PC-9 (cell line): Measurements from ENCODE around the gene ACTN1. TPM values are rescaled to one million over a fixed set of nuclear protein-coding genes. Genes with fewer than 3 reads are reported as not detected.

Source experiments
- BruUV-seq: library from RNA; stranded (reverse); fragments of 400-500 nt; replicated peaks from 2 replicates; lab custom pipeline; 2021; lab: Mats Ljungman, UMichigan
- CTCF ChIA-PET: fragments of 300-600 bp; sonication (Branson Sonifier 250); formaldehyde crosslinking; loops from one replicate; lab custom pipeline; 2022; ENCODE audit warnings: antibody characterized with exemption; lab: Charles Lee
- POLR2A ChIA-PET: fragments of 300-600 bp; sonication (Branson Sonifier 250); formaldehyde crosslinking; loops from one replicate; lab custom pipeline; 2022; ENCODE audit warnings: antibody characterized with exemption; ENCODE audit not compliant: unreplicated experiment; lab: Charles Lee
- DNase-seq, 2 experiments: peaks; one replicate each; pipeline versions ENCODE4 v3.0.0 to v3.0.0-alpha.2; 2015 to 2022; ENCODE audit warnings: mixed read lengths in 1 of 2
- H2AFZ ChIP-seq: fragments of 200-600 bp; sonication (generic); 2 replicates; pipeline ENCODE4 v1.8.1; 2017; ENCODE audit warnings: antibody characterized with exemption
- H3F3A ChIP-seq: fragments of 200-600 bp; sonication (generic); 2 replicates; pipeline ENCODE4 v1.8.1; 2017; ENCODE audit warnings: antibody characterized with exemption, mild to moderate bottlenecking, low read depth; ENCODE audit not compliant: insufficient read depth
- H3K27ac ChIP-seq: fragments of 200-600 bp; sonication (generic); 2 replicates; pipeline ENCODE4 v1.6.1; 2016; ENCODE audit warnings: mixed run types
- H3K27me3 ChIP-seq: fragments of 200-600 bp; sonication (generic); 2 replicates; pipeline ENCODE4 v1.6.1; 2016; ENCODE audit warnings: low read depth, mixed run types; ENCODE audit not compliant: insufficient read depth
- H3K36me3 ChIP-seq: fragments of 200-600 bp; sonication (generic); 2 replicates; pipeline ENCODE4 v1.6.1; 2016; ENCODE audit warnings: low read depth, mixed run types
- H3K4me1 ChIP-seq: fragments of 200-600 bp; sonication (generic); replicated peaks from 2 replicates; pipeline ENCODE4 v1.6.1; 2016; ENCODE audit warnings: mixed run types; ENCODE audit not compliant: insufficient read depth
- H3K4me2 ChIP-seq: fragments of 200-600 bp; sonication (generic); 2 replicates; pipeline ENCODE4 v1.6.1; 2017; ENCODE audit warnings: mixed run types
- H3K4me3 ChIP-seq: fragments of 200-600 bp; sonication (generic); 2 replicates; pipeline ENCODE4 v1.6.1; 2016; ENCODE audit warnings: mixed run types
- H3K79me2 ChIP-seq: fragments of 200-600 bp; sonication (generic); 2 replicates; pipeline ENCODE4 v1.6.1; 2017; ENCODE audit warnings: low read depth, mixed run types
- H3K9me2 ChIP-seq: fragments of 200-600 bp; sonication (generic); 2 replicates; pipeline ENCODE4 v1.8.1; 2017; ENCODE audit warnings: mild to moderate bottlenecking; ENCODE audit not compliant: insufficient read depth
- H3K9me3 ChIP-seq: fragments of 200-600 bp; sonication (generic); 2 replicates; pipeline ENCODE4 v1.8.1; 2016; ENCODE audit warnings: low read depth; ENCODE audit not compliant: insufficient read depth
- H4K20me1 ChIP-seq: fragments of 200-600 bp; sonication (generic); 2 replicates; pipeline ENCODE4 v1.8.1; 2017; ENCODE audit not compliant: insufficient read depth
- EZH2 ChIP-seq: fragments of 200-600 bp; sonication (generic); IDR thresholded peaks from 2 replicates; pipeline ENCODE4 v1.8.0; 2017; ENCODE audit warnings: antibody characterized with exemption, low read depth
- intact Hi-C: fragments of 100-400 bp; cut with micrococcal nuclease; formaldehyde crosslinking; loops from one replicate; pipeline ENCODE4 v1.10.0; 2022; ENCODE audit not compliant: unreplicated experiment
- total RNA-seq: library from RNA; stranded (reverse); gene quantifications from 2 replicates; pipeline ENCODE4 v1.2.3, GENCODE V29; 2021
- TF ChIP-seq, protein P1 (sequence below): fragments of 200-600 bp; sonication (generic); conservative IDR thresholded peaks from 2 replicates; pipeline ENCODE4 v1.6.1; 2017; ENCODE audit warnings: mixed run types, antibody characterized with exemption, mild to moderate bottlenecking, moderate library complexity

The ACTN1 gene
- total RNA-seq, 1 experiment from 2014 or later = 314 TPM

DNA sequence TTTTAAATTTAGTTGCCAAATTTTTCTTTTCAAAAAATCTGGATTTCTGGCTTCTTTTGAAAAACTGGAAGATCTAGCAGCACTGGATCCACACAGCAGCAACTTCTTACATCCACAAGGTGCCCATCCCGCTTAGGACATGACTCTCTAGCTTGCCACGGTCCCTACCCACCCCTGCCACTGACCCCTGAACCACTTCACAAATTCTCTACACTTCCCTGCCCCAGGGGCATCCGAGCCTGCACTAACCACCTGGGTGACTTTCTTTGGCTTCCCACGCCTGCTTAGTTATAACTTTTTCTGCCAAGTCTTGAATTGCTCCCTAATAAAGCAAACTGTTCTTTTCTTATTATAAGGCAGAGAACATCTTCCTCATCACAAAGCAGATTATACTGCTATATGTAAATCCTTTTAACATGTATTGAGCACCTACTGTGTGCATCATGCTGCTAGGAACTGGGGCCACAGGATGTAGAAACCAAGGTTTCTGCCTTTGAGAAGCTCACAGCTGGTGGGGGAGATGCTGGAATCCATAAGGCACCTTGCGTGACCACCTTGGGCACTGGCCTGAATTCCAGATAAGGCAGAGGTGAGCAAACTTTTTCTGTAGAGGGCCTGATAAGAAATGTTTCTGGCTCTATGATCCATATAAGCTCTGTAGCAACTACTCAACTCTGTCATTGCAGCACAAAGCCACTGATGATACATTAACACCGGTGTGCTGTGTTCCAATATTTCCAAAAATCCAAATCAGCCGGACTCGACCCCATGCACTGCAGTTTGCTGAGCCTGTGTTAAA lies 59.8 kb downstream of the ACTN1 start:
- intact Hi-C loops = no loop called here
- no peak overlapping the region for H3K4me3 ChIP-seq
- peaks cover 57% of the 10 kb centered on the region for H4K20me1 ChIP-seq
- H3K9me2 ChIP-seq = no peaks in the 10 kb centered on the region
- CTCF ChIA-PET = no interaction called here
- no peaks in the 10 kb centered on the region for H3K9me3 ChIP-seq
- H3K27me3 ChIP-seq = no peaks in the 10 kb centered on the region
- peaks cover 92% of the 10 kb centered on the region for H3K79me2 ChIP-seq
- no peak overlapping the region for H2AFZ ChIP-seq
- H3K27ac ChIP-seq = no peak overlapping the region
- peaks cover 43% of the 10 kb centered on the region for H3K36me3 ChIP-seq
- H3F3A ChIP-seq = peaks cover 49% of the 10 kb centered on the region
- POLR2A ChIA-PET = no interaction called here
- peaks cover 27% of the 10 kb centered on the region for H3K4me1 ChIP-seq
- BruUV-seq = no TSS peak
- H3K4me2 ChIP-seq = no peak overlapping the region
- TF ChIP-seq, protein P1, sequence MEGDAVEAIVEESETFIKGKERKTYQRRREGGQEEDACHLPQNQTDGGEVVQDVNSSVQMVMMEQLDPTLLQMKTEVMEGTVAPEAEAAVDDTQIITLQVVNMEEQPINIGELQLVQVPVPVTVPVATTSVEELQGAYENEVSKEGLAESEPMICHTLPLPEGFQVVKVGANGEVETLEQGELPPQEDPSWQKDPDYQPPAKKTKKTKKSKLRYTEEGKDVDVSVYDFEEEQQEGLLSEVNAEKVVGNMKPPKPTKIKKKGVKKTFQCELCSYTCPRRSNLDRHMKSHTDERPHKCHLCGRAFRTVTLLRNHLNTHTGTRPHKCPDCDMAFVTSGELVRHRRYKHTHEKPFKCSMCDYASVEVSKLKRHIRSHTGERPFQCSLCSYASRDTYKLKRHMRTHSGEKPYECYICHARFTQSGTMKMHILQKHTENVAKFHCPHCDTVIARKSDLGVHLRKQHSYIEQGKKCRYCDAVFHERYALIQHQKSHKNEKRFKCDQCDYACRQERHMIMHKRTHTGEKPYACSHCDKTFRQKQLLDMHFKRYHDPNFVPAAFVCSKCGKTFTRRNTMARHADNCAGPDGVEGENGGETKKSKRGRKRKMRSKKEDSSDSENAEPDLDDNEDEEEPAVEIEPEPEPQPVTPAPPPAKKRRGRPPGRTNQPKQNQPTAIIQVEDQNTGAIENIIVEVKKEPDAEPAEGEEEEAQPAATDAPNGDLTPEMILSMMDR = no peak
- no peak for TF ChIP-seq EZH2
- DNase-seq = no peak

DNA sequence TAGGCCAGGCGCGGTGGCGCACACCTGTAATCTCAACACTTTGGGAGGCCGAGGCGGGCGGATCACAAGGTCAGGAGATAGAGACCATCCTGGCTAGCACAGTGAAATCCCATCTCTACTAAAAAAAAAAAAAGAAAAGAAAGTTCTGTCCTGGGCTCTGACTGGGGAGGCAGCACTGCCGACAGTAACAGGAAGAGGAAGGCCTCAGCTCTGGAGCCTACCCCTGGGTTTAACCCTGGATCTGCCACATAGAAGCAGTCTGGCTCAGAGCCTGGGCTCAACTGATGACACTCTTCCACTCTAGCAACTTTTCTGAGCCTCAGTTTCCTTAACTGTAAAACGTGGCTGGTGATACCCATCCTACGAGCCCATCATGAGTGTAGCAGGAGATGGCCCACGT lies 60.5 kb downstream of the ACTN1 start:
- H3K36me3 ChIP-seq = peaks cover 39% of the 10 kb centered on the region
- no peak overlapping the region for H3K27ac ChIP-seq
- peaks cover 49% of the 10 kb centered on the region for H3F3A ChIP-seq
- TF ChIP-seq EZH2 = no peak
- TF ChIP-seq, protein P1 = no peak
- intact Hi-C loops = no loop called here
- no peak overlapping the region for H3K4me2 ChIP-seq
- no TSS peak for BruUV-seq
- no peak for DNase-seq
- H3K4me3 ChIP-seq = no peak overlapping the region
- H3K27me3 ChIP-seq = no peaks in the 10 kb centered on the region
- peaks cover 20% of the 10 kb centered on the region for H3K4me1 ChIP-seq
- ChIA-PET POLR2A (no interaction called here), CTCF (no interaction called here)
- no peak overlapping the region for H2AFZ ChIP-seq
- peaks cover 88% of the 10 kb centered on the region for H3K79me2 ChIP-seq
- H3K9me2 ChIP-seq = no peaks in the 10 kb centered on the region
- no peaks in the 10 kb centered on the region for H3K9me3 ChIP-seq
- peaks cover 61% of the 10 kb centered on the region for H4K20me1 ChIP-seq

DNA sequence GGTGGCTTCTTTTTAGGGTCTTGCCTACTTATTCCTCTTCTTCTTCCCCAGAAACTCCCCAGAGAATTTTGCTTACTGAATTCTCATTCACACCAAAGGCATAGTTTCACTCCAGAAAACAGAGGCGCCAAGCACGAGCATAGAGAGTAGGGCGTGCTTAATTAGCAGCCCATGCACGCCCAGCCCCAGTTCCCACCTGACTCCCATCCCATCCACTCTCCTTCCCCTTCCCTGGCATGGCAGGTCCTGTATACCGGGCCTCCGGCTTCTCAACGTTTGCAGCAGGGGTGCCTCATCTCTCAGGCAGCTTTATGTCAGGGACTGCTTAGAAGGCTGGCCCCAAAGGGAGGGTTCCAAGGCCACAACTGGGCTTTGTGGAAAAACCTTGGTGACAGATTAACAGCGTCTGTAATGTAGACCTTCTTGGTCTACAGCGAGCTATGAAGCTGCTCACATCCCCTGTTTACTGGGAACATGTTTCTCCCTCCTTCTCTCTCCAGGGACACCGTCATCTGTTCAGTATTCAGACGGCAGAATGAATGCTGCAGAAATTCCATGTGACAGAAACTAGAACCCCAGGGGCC lies 62.7 kb downstream of the ACTN1 start:
- Histone ChIP-seq H3K27ac (no peak overlapping the region), H4K20me1 (peaks cover 69% of the 10 kb centered on the region), H3K4me2 (no peak overlapping the region), H3K36me3 (peaks cover 34% of the 10 kb centered on the region), H3K9me3 (no peaks in the 10 kb centered on the region), H3F3A (peaks cover 51% of the 10 kb centered on the region), H3K4me1 (peaks cover under 1% of the 10 kb centered on the region; the same call in 1 of the 2 replicates), H3K9me2 (no peaks in the 10 kb centered on the region), H3K79me2 (peaks cover 69% of the 10 kb centered on the region), H2AFZ (no peak overlapping the region), H3K27me3 (no peaks in the 10 kb centered on the region), H3K4me3 (no peak overlapping the region)
- BruUV-seq = no TSS peak
- ChIA-PET POLR2A (no interaction called here), CTCF (interaction anchor here (0.5 to 0.6 kb wide), 2 partner anchors 29 to 48 kb away, joined by 5 read pairs; no protein-coding TSS in a partner anchor)
- TF ChIP-seq, protein P1 = no peak
- TF ChIP-seq EZH2 = no peak
- no peak for DNase-seq
- intact Hi-C loops = no loop called here
